Mucosa of rectum (tissue), 2 donors: ENCODE measurements around the gene SDK1.
"Not testable (repeated sequence)": the region's sequence is repeated elsewhere in the genome, so short reads cannot be mapped to it uniquely, and the experiment has no call there.

ENCODE experiments used
- H3K27ac ChIP-seq, 2 donors: one replicate each; pipeline ENCODE4 v1.7.0; 2013; ENCODE audit warnings: inconsistent platforms in 2 of 2, low read depth in 2 of 2, low read length in 2 of 2
- H3K27me3 ChIP-seq, 2 donors: one replicate each; pipeline ENCODE4 v1.7.0; 2013; ENCODE audit warnings: low read length in 2 of 2; ENCODE audit not compliant: control insufficient read depth in 2 of 2, insufficient read depth in 2 of 2
- H3K36me3 ChIP-seq, 2 donors: one replicate each; pipeline ENCODE4 v1.7.0; 2013; ENCODE audit warnings: low read length in 2 of 2; ENCODE audit not compliant: control insufficient read depth in 2 of 2, insufficient read depth in 2 of 2
- H3K4me1 ChIP-seq, 2 donors: one replicate each; pipeline ENCODE4 v1.7.0; 2013; ENCODE audit warnings: low read length in 2 of 2, mild to moderate bottlenecking in 1 of 2; ENCODE audit not compliant: control insufficient read depth in 2 of 2, insufficient read depth in 2 of 2
- H3K4me3 ChIP-seq, 2 donors: one replicate each; pipeline ENCODE4 v1.7.0; 2013; ENCODE audit warnings: low read length in 2 of 2
- H3K9ac ChIP-seq, 2 donors: one replicate each; pipeline ENCODE4 v1.7.0; 2013; ENCODE audit warnings: low read length in 2 of 2, low read depth in 1 of 2, mild to moderate bottlenecking in 1 of 2
- H3K9me3 ChIP-seq, 2 donors: one replicate each; pipeline ENCODE4 v1.7.0; 2013; ENCODE audit warnings: low read length in 2 of 2; ENCODE audit not compliant: control insufficient read depth in 2 of 2
- donor health status: healthy.
- donor health status: Normal muscosa, but diverticular disease.

SDK1 gene

DNA sequence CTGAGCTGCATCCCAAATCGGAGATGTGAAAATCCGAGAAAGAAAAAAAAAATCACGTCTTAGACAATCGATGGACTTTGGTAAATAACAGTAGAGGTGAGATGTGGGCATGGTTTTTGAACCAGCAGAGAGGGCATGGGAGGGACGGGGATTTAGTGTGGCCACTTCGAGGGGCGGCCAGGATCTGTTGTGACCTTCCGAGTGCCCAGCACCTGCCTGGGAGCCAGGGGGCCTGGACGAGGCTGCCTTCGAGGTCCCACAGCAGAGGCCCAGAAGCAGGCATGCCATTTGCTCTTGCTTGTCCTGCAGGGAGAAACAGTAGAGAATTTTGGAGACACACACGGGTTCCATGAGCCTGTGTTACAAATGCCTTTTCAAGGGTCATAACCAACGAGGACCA is 911.3 kb downstream of the SDK1 start:
- Histone ChIP-seq H3K27ac (no peak overlapping the region), H3K9me3 (no peaks in the 10 kb centered on the region)

GRCh38 chr7:4214291-4215155 is 913.5 kb downstream of the SDK1 start:
- no peaks in the 10 kb centered on the region for H3K27me3 ChIP-seq
- H3K4me3 ChIP-seq = no peak overlapping the region
- H3K36me3 ChIP-seq = no peaks in the 10 kb centered on the region
- no peaks in the 10 kb centered on the region for H3K9me3 ChIP-seq
- H3K9ac ChIP-seq = no peak overlapping the region
- H3K4me1 ChIP-seq = no peaks in the 10 kb centered on the region
- H3K27ac ChIP-seq = no peak overlapping the region

More for the DNA sequence above, 911.3 kb downstream of the SDK1 start:
- Histone ChIP-seq H3K4me1 (no peaks in the 10 kb centered on the region), H3K27me3 (no peaks in the 10 kb centered on the region), H3K4me3 (no peak overlapping the region), H3K9ac (no peak overlapping the region), H3K36me3 (no peaks in the 10 kb centered on the region)

DNA sequence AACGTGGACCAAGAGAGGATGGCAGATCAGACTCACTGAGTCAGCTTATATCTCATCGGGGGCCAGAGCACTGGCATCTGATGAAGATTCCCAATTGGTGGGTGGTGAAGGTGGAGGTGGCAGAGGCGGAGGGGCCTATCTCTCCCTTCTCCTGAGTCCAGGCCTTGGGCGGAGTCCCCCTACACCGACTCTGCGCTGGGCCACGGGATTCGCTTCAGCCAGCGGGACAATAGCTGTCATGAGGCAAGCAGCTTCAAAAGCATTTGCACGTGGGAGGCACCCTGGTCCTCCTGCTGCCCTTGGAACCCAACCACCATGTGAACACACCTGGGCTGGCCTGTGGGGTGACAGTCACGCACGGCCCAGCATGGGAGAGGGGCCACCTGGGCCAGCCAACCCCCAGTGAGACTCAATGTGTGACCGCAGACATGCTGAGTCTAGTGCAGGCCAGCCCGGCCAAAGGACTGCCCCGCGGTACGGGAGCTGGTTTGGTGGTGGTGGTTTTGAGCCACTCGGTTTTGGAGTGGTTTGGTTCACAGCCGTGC is 914.2 kb downstream of the SDK1 start:
- no peaks in the 10 kb centered on the region for H3K9me3 ChIP-seq
- no peak overlapping the region for H3K4me3 ChIP-seq
- H3K4me1 ChIP-seq = no peaks in the 10 kb centered on the region
- no peak overlapping the region for H3K9ac ChIP-seq
- no peaks in the 10 kb centered on the region for H3K27me3 ChIP-seq
- no peaks in the 10 kb centered on the region for H3K36me3 ChIP-seq
- H3K27ac ChIP-seq = no peak overlapping the region

DNA sequence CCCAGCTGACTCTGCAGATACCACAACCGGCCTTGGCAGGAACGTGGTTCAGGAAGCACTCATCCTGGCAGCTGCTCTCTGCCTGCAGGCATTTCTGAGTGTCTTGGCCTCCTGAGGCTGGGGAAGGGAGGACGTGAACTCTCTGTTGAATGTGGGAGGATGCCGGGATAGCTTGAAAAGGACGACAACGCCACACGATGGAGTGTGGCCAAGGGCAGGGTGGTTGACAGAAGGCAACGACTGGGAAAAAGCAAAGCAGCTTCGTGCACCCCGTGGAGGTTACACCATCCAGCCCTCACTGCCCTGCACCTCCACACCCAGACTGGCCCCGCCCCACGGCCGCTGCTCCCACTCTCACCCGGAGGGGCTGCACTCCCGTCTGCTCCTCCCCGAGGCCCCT is 915.0 kb downstream of the SDK1 start:
- Histone ChIP-seq H3K4me1 (no peaks in the 10 kb centered on the region), H3K36me3 (no peaks in the 10 kb centered on the region), H3K4me3 (no peak overlapping the region), H3K9me3 (no peaks in the 10 kb centered on the region), H3K27me3 (no peaks in the 10 kb centered on the region), H3K9ac (no peak overlapping the region), H3K27ac (no peak overlapping the region)

GRCh38 chr7:4217126-4217660 is 916.1 kb downstream of the SDK1 start:
- H3K4me1 ChIP-seq, H3K9ac ChIP-seq, H3K27me3 ChIP-seq, H3K27ac ChIP-seq, H3K4me3 ChIP-seq, H3K36me3 ChIP-seq, H3K9me3 ChIP-seq: not testable (repeated sequence)

DNA sequence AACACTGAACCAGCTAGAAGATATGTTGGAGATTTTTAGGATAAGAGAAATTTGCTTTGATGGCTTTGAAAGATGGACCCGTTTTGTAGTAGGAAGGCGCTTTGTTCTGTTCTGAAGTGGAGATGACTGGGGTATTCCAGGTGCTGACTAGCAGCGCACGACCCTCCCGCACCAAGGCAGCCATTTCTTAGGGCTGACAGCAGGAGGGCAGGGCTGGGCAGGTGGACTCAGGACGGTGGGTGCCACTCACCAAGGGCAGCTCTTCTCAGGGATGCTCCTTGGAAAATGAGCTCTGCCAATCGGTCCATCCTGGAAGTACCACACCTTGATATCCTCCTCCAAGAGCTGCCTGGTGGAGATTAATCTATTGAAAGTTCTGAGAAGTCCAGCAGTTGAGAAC is 917.4 kb downstream of the SDK1 start:
- no peak overlapping the region for H3K4me3 ChIP-seq
- no peak overlapping the region for H3K27ac ChIP-seq
- no peaks in the 10 kb centered on the region for H3K4me1 ChIP-seq
- no peaks in the 10 kb centered on the region for H3K9me3 ChIP-seq
- H3K27me3 ChIP-seq = no peaks in the 10 kb centered on the region
- no peak overlapping the region for H3K9ac ChIP-seq
- H3K36me3 ChIP-seq = no peaks in the 10 kb centered on the region

DNA sequence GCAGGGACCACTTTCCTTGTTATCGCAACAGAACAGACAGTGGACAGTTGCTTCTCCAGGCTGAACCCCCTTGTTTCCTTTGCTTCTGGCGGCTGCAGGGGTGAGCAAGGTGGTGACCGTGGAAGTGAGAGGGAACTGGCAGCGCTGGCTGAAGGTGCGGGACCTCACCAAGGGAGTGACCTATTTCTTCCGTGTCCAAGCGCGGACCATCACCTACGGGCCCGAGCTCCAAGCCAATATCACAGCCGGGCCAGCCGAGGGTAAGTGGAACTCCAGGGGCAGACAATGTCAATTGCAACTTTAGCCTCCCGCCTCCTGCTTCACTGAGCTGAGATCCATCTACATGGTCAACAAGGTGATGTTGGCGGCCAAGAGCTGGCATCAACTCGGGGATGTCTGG is 919.0 kb downstream of the SDK1 start:
- Histone ChIP-seq H3K4me3 (no peak overlapping the region), H3K36me3 (peaks cover 0 to under 1% of the 10 kb centered on the region in 2 donors), H3K4me1 (no peaks in the 10 kb centered on the region), H3K27me3 (no peaks in the 10 kb centered on the region), H3K9ac (no peak overlapping the region), H3K9me3 (no peaks in the 10 kb centered on the region), H3K27ac (no peak overlapping the region)

GRCh38 chr7:4221043-4221442 is 920.0 kb downstream of the SDK1 start:
- Histone ChIP-seq H3K4me1 (no peaks in the 10 kb centered on the region), H3K9ac (no peak overlapping the region)

GRCh38 chr7:4222676-4223075 is 921.6 kb downstream of the SDK1 start:
- no peak overlapping the region for H3K9ac ChIP-seq
- no peaks in the 10 kb centered on the region for H3K4me1 ChIP-seq
- no peak overlapping the region for H3K27ac ChIP-seq
- no peak overlapping the region for H3K4me3 ChIP-seq
- no peaks in the 10 kb centered on the region for H3K9me3 ChIP-seq
- H3K27me3 ChIP-seq = no peaks in the 10 kb centered on the region
- peaks cover 0 to 2% of the 10 kb centered on the region in 2 donors for H3K36me3 ChIP-seq

More at GRCh38 chr7:4221043-4221442, 920.0 kb downstream of the SDK1 start:
- Histone ChIP-seq H3K9me3 (no peaks in the 10 kb centered on the region), H3K27me3 (no peaks in the 10 kb centered on the region), H3K4me3 (no peak overlapping the region), H3K36me3 (peaks cover 0 to 2% of the 10 kb centered on the region in 2 donors), H3K27ac (no peak overlapping the region)

DNA sequence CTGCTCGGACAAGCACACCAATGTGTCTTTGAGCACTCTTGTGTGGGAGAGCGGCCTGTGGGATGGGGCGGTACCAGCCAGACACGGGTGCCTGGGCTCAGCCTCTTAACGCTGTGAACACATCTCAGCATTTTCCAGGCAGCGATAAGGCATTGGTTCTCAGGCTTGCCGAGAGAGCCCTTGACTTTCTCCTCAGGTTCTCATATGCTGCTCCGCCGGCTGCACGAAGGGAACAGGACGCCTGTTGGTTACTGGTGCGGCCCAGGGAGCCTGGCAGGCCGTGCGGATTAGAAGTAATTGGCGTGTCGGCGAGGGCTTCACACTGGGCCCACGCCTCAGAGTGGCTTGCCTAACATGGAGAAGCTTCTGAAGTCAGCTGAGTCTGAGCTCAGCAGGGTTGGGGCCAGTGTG is 924.3 kb downstream of the SDK1 start:
- Histone ChIP-seq H3K36me3 (peaks cover 0 to 2% of the 10 kb centered on the region in 2 donors), H3K27me3 (no peaks in the 10 kb centered on the region), H3K9ac (no peak overlapping the region), H3K4me1 (no peaks in the 10 kb centered on the region), H3K4me3 (no peak overlapping the region), H3K27ac (no peak overlapping the region), H3K9me3 (no peaks in the 10 kb centered on the region)
